Mesodermal cell (in vitro differentiated cells): ENCODE results near the gene ADCK2.
A peak's percentile ranks its signal among the peaks of the same experiment; 100 is the strongest.
"Not testable (repeated sequence)": the region's sequence is repeated elsewhere in the genome, so short reads cannot be mapped to it uniquely, and the experiment has no call there.

ENCODE experiments used
- H3K27ac ChIP-seq: 2 replicates; pipeline ENCODE4 v1.7.0; 2013; ENCODE audit warnings: mild to moderate bottlenecking, low read depth, low read length, moderate library complexity; ENCODE audit not compliant: severe bottlenecking
- H3K36me3 ChIP-seq: 2 replicates; pipeline ENCODE4 v1.7.1; 2013; ENCODE audit warnings: mild to moderate bottlenecking, low read length, moderate library complexity; ENCODE audit not compliant: control insufficient read depth, insufficient read depth
- H3K4me1 ChIP-seq: one replicate; pipeline ENCODE4 v1.7.1; 2013; ENCODE audit warnings: mild to moderate bottlenecking, low read length; ENCODE audit not compliant: insufficient read depth, control insufficient read depth, poor library complexity, severe bottlenecking
- H3K4me3 ChIP-seq: 2 replicates; pipeline ENCODE4 v1.7.0; 2013; ENCODE audit warnings: low read length, control low read depth, mild to moderate bottlenecking; ENCODE audit not compliant: insufficient read depth, poor library complexity, severe bottlenecking; ENCODE audit errors: extremely low read depth
- H3K9me3 ChIP-seq: 2 replicates; pipeline ENCODE4 v1.7.1; 2013; ENCODE audit warnings: mild to moderate bottlenecking, low read length, moderate library complexity; ENCODE audit not compliant: control insufficient read depth
- WGBS, 2 experiments: methylation state at CpG; one replicate each; pipeline ENCODE4 v1.1.5; 2013; ENCODE audit warnings: missing lambda C conversion rate in 2 of 2; ENCODE audit not compliant: insufficient coverage in 2 of 2; 5-methylcytosine and 5-hydroxymethylcytosine counted together

The ADCK2 gene

DNA sequence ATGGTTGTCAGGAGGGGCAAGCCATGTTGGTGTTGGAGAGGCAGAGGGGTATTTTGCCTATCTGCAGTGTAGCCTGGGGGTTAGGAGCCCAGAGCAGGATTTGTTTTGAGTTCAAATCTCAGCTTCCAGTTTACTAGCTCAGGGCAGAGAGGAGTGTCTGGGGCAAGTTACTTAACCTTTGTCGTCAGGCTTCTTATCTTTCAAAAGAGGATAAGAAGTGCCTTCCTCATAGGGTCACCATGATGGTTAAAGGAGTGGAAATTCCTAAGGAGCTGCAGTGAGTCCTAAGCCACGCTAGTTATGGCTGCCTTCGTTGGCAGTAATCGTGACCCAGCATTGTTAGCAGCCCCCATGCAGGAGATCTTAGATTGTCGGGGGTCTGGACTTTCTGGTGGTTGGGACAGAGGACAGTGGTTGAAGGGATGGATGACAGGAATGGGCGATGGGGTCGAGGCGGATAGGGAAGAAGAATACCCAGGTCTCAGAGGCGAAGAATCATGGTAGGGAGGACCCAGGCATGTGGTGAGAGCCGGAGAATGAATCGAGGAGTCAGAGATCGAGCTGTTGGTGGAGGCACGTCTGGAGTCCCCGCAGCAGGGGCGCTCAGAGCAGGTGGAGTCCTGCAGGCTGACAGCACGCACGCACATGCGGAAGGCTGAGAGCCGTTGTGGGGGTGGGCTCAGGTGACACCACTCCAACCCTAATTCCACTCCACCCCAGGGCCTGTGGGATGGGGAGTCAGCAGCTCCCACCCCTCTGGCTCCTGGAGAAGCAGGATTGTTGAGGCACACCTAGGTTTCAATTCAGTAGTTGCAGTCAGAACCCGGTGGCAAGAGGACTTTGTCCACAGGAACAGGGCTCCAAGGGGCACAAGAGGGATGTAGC lies 11.6 kb downstream of the ADCK2 start:
- H3K36me3 ChIP-seq, result peaks cover 5% of the 10 kb centered on the region
- H3K4me1 ChIP-seq, result peaks cover 6% of the 10 kb centered on the region
- 94 to 98% methylated on average over 16 to 20 of the region's 20 CpGs for WGBS, 2 experiments
- H3K4me3 ChIP-seq, result no peak overlapping the region
- peak overlapping the region; percentile 71 for H3K27ac ChIP-seq
- H3K9me3 ChIP-seq, result no peaks in the 10 kb centered on the region

DNA sequence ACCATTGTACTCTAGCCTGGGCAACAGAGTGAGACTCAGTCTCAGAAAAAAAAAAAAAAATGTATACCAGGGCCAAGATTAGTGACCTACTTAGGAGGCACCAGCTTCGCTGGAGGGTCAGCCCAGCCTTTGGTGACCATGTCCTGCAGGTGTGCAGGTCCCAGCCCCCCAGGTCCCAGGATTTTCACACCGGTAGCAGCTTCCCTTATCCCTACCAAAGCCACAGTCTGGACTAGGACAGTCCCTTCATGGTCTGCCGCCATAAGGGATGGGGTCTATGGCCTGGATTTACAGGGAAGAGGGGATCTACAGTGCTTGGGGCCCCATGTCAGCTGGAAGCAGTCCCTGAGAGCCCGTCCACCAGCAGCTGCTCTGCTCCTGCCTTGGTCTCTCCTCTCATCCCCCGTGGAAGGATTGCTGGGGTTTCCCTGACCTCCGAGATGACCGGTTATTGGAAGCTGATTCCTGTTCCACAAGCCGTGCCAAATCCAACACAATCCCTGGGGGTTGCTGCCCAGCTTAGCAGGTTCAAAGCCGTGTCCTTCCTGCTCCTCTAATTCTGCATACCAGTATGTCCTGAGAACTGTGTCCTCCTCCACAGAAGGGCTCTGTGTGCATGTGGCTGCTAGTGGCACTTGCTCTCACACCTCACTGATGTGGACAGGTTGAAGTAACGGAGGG lies 12.8 kb downstream of the ADCK2 start:
- Histone ChIP-seq H3K27ac (no peak overlapping the region), H3K4me3 (no peak overlapping the region), H3K9me3 (no peaks in the 10 kb centered on the region), H3K4me1 (peaks cover 6% of the 10 kb centered on the region), H3K36me3 (peaks cover 5% of the 10 kb centered on the region)
- WGBS, 2 experiments, result 94 to 95% methylated on average over 8 to 9 of the region's 10 CpGs

GRCh38 chr7:140686921-140687320 lies 14.2 kb downstream of the ADCK2 start:
- no peak overlapping the region for H3K4me3 ChIP-seq
- H3K36me3 ChIP-seq, result no peaks in the 10 kb centered on the region
- no peak overlapping the region for H3K27ac ChIP-seq
- no peaks in the 10 kb centered on the region for H3K9me3 ChIP-seq
- H3K4me1 ChIP-seq, result peaks cover 6% of the 10 kb centered on the region
- 92 to 94% methylated on average over 9 to 11 of the region's 11 CpGs for WGBS, 2 experiments

GRCh38 chr7:140688341-140688740 lies 15.6 kb downstream of the ADCK2 start:
- no peak overlapping the region for H3K4me3 ChIP-seq
- 89 to 98% methylated on average over 5 of the region's 6 CpGs for WGBS, 2 experiments
- no peak overlapping the region for H3K27ac ChIP-seq
- H3K9me3 ChIP-seq, result no peaks in the 10 kb centered on the region
- H3K4me1 ChIP-seq, result peaks cover 4% of the 10 kb centered on the region
- no peaks in the 10 kb centered on the region for H3K36me3 ChIP-seq

- H3K9me3 ChIP-seq, result no peaks in the 10 kb centered on the region
- no peak overlapping the region for H3K4me3 ChIP-seq
- H3K4me1 ChIP-seq, result no peaks in the 10 kb centered on the region
- no peaks in the 10 kb centered on the region for H3K36me3 ChIP-seq
- WGBS, 2 experiments, result 88 to 91% methylated on average over 12 to 15 of the region's 16 CpGs
- no peak overlapping the region for H3K27ac ChIP-seq
Observed at GRCh38 chr7:140689199-140690152, 16.7 kb downstream of the ADCK2 start.

- WGBS, 2 experiments, result 88 to 92% methylated on average over 7 to 10 of the region's 12 CpGs
- Histone ChIP-seq H3K36me3 (no peaks in the 10 kb centered on the region), H3K4me3 (no peak overlapping the region), H3K4me1 (peaks cover 7% of the 10 kb centered on the region), H3K9me3 (no peaks in the 10 kb centered on the region), H3K27ac (no peak overlapping the region)
Observed at GRCh38 chr7:140691376-140692045, 18.8 kb downstream of the ADCK2 start.

GRCh38 chr7:140693849-140694248 lies 21.1 kb downstream of the ADCK2 start:
- H3K9me3 ChIP-seq, H3K4me3 ChIP-seq, H3K27ac ChIP-seq, H3K36me3 ChIP-seq: not testable (repeated sequence)
- peaks cover 15% of the 10 kb centered on the region for H3K4me1 ChIP-seq
- 81 to 97% methylated on average over 5 to 10 of the region's 10 CpGs for WGBS, 2 experiments

DNA sequence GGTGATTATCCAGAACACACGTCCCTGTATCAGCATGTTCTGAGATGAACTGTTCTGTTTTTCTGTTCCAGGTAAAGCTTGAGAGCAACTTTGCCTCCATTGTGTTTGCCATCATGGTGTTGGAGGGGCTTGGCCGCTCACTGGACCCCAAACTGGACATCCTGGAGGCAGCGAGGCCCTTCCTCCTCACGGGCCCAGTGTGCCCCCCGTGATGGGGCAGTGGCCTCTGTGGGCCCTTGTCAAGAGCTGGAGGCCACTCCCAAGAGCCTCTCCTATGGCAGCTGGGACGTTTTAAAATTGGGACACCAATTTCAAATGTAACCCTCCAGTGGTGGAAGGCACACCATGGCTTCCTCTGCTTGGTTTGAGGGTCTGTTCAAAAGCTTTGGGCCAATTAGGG lies 21.8 kb downstream of the ADCK2 start:
- no peaks in the 10 kb centered on the region for H3K9me3 ChIP-seq
- peaks cover 5% of the 10 kb centered on the region for H3K36me3 ChIP-seq
- H3K27ac ChIP-seq, result no peak overlapping the region
- H3K4me1 ChIP-seq, result peaks cover 15% of the 10 kb centered on the region
- H3K4me3 ChIP-seq, result no peak overlapping the region
- WGBS, 2 experiments, result 91 to 97% methylated on average over 3 to 6 of the region's 6 CpGs

GRCh38 chr7:140695381-140695780 lies 22.6 kb downstream of the ADCK2 start:
- Histone ChIP-seq H3K9me3 (no peaks in the 10 kb centered on the region), H3K4me3 (no peak overlapping the region), H3K27ac (no peak overlapping the region), H3K36me3 (peaks cover 13% of the 10 kb centered on the region), H3K4me1 (peaks cover 15% of the 10 kb centered on the region)
- 93 to 98% methylated on average over 6 of the region's 11 CpGs for WGBS, 2 experiments
